Lung (tissue), 12 donors: ENCODE results near the gene GARNL3. TPM values are rescaled to one million over a fixed set of nuclear protein-coding genes. Genes with fewer than 3 reads are reported as not detected.

Experiments used
- ATAC-seq: fragments of 200-7000 bp; cut with Tn5 transposase; one replicate; pipeline ENCODE4 v1.9.1; 2020; ENCODE audit warnings: moderate number of reproducible peaks; ENCODE audit not compliant: insufficient read depth, low FRiP score
- DNase-seq, 3 donors: peaks; one replicate each; pipeline ENCODE4 v3.0.0-alpha.2; 2013 to 2017
- H3K27ac ChIP-seq, 2 donors: one replicate each; pipeline ENCODE4 v1.5.1; 2013; ENCODE audit warnings: mild to moderate bottlenecking in 2 of 2, moderate library complexity in 2 of 2, control low read depth in 1 of 2, inconsistent platforms in 1 of 2, low read depth in 1 of 2, low read length in 1 of 2
- H3K27me3 ChIP-seq, 3 donors: one replicate each; pipeline ENCODE4 v1.5.1; 2013; ENCODE audit warnings: low read length in 2 of 3; ENCODE audit not compliant: control insufficient read depth in 3 of 3, insufficient read depth in 3 of 3
- H3K36me3 ChIP-seq, 4 donors: one replicate each; pipeline ENCODE4 v1.5.1; 2013; ENCODE audit warnings: low read length in 4 of 4, mild to moderate bottlenecking in 1 of 4, moderate library complexity in 1 of 4; ENCODE audit not compliant: control insufficient read depth in 4 of 4, insufficient read depth in 4 of 4
- H3K4me1 ChIP-seq, 5 donors: one replicate each; pipeline ENCODE4 v1.5.1; 2013; ENCODE audit warnings: low read length in 5 of 5, mild to moderate bottlenecking in 2 of 5, moderate library complexity in 1 of 5; ENCODE audit not compliant: control insufficient read depth in 5 of 5, insufficient read depth in 5 of 5
- H3K4me3 ChIP-seq: one replicate; pipeline ENCODE4 v1.5.1; 2013; ENCODE audit warnings: mild to moderate bottlenecking, control low read depth, moderate library complexity
- H3K9ac ChIP-seq, 2 donors: one replicate each; pipeline ENCODE4 v1.5.1; 2013; ENCODE audit warnings: low read length in 2 of 2, control low read depth in 1 of 2; ENCODE audit not compliant: insufficient read depth in 1 of 2
- H3K9me3 ChIP-seq, 4 donors: one replicate each; pipeline ENCODE4 v1.5.1; 2013; ENCODE audit warnings: low read length in 3 of 4, mild to moderate bottlenecking in 1 of 4, moderate library complexity in 1 of 4; ENCODE audit not compliant: control insufficient read depth in 4 of 4, insufficient read depth in 3 of 4
- CTCF ChIP-seq: IDR thresholded peaks from 2 replicates; pipeline ENCODE4 v1.5.1; 2012; ENCODE audit warnings: mild to moderate bottlenecking; ENCODE audit errors: control extremely low read depth, extremely low read depth
- WGBS, 2 donors: extraction: QIAGEN DNeasy Blood & Tissue Kit; methylation state at CpG; one replicate each; pipeline ENCODE4 v1.1.7; 2013; 5-methylcytosine and 5-hydroxymethylcytosine counted together
- polyA plus RNA-seq, 2 donors: library from polyadenylated mRNA; stranded (reverse); fragments of 200-250 nt; gene quantifications; one replicate each; pipeline ENCODE4 v1.2.1, GENCODE V29; 2013
- total RNA-seq, 2 donors: library from RNA; depleted of rRNA in 1 of 2; stranded (reverse); fragments of >200 nt in 1 of 2; gene quantifications; one replicate each; pipeline ENCODE4 v1.2.1, GENCODE V29; 2014 to 2021
- donor health status: control.
- donor health status: control.
- donor health status: Bipolar disorder and iron deficiency.
- donor health status: healthy.
- donor health status: DM: yes; HTN: yes; CAD: no.

The GARNL3 gene
- total and polyA plus RNA-seq, 4 donors = 1.5 to 31.1 (median 4.4) TPM

GRCh38 chr9:127397646-127398274 lies 133.2 kb downstream of the GARNL3 start:
- peak overlapping the region; percentile 92 to 93 for H3K27ac ChIP-seq
- ATAC-seq (no peak), DNase-seq (peak; percentile 57 to 64 (median 58))
- H3K4me1 ChIP-seq = peaks cover 0 to 12% (median 7%) of the 10 kb centered on the region in 5 donors
- WGBS, 2 donors = 1 to 2% methylated on average over 32 to 55 of the region's 55 CpGs
- H3K36me3 ChIP-seq = peaks cover 0 to 7% (median 1%) of the 10 kb centered on the region in 4 donors
- H3K27me3 ChIP-seq = no peaks in the 10 kb centered on the region
- no peaks in the 10 kb centered on the region for H3K9me3 ChIP-seq
- peak overlapping the region in 1 of 2 donors; percentile 65 for H3K9ac ChIP-seq
- peak overlapping the region; percentile 79 for H3K4me3 ChIP-seq
- TF ChIP-seq CTCF = peak; percentile 15

DNA sequence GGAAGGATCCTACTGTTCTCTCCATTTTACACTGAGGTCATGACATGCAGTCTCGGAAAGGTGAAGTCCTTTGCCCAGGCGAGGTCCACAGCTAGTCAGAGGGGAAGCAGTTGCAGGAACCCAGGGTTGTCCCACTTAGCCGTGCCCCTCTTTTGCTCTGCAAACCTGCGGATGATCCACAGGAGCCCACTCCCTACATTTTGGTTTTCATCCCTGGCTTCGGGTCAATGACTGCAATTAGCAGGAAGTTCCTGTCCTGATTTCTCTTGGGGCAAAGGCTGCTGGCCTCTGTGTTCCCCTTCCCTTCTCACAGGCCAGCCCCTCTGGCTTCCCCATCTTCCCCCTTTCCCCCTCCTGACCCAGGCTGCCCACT lies 133.7 kb downstream of the GARNL3 start:
- ATAC-seq (no peak), DNase-seq (no peak)
- H3K27ac ChIP-seq = no peak overlapping the region
- H3K4me3 ChIP-seq = peak overlapping the region; percentile 59
- peaks cover 0 to 12% (median 7%) of the 10 kb centered on the region in 5 donors for H3K4me1 ChIP-seq
- whole genome bisulfite sequencing, 2 donors = 41 to 49% methylated on average over 5 of the region's 5 CpGs
- H3K36me3 ChIP-seq = peaks cover 0 to 8% (median 1%) of the 10 kb centered on the region in 4 donors
- H3K9me3 ChIP-seq = no peaks in the 10 kb centered on the region
- TF ChIP-seq CTCF = no peak
- H3K9ac ChIP-seq = peak overlapping the region in 1 of 2 donors; percentile 65
- H3K27me3 ChIP-seq = no peaks in the 10 kb centered on the region

GRCh38 chr9:127398715-127399400 lies 134.3 kb downstream of the GARNL3 start:
- no peak for ATAC-seq
- 86 to 94% methylated on average over 13 of the region's 13 CpGs for WGBS, 2 donors
- Histone ChIP-seq H3K36me3 (peaks cover 0 to 14% (median 3%) of the 10 kb centered on the region in 4 donors), H3K9ac (no peak overlapping the region), H3K4me1 (peaks cover 0 to 12% (median 7%) of the 10 kb centered on the region in 5 donors), H3K27ac (no peak overlapping the region), H3K9me3 (no peaks in the 10 kb centered on the region), H3K4me3 (no peak overlapping the region), H3K27me3 (no peaks in the 10 kb centered on the region)
- DNase-seq = no peak
- no peak for TF ChIP-seq CTCF
